ENCODE measurements around the gene HCN1.

HCN1 gene

DNA sequence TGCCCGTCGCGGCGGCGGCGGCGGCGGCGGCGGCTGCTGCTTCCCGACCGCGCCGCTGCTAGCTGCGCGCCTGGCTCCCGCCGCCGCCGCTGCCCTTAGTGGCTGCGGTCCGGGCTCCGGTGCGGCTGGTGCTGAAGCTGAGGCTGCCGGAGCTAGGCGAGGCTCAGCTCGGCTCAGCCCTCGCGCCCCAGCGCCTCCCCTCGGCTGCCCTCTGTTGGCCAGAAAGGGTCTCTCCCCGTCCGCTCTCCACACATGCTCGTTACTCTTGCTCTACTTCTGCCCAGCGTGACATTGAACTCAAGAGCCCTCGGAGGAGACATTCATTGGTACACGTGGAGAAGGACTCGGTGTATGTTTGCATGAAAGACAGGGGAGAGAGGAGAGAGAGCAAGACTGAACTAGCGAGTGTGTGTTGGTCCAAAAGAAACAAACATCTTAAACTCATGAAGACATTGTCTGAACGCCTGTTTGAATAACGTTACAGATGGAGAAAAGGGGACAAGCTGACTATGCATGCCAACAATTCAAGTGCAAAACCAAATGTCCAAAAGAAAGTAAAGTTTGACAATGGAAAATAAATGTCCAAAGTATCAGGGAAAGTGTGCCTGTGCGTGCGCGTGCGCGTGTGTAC, at the start of gene HCN1:
TSS of gene HCN1 (minus strand) at position 175 of the 631 bp plus-strand sequence.
- TF ChIP-seq, protein P1, sequence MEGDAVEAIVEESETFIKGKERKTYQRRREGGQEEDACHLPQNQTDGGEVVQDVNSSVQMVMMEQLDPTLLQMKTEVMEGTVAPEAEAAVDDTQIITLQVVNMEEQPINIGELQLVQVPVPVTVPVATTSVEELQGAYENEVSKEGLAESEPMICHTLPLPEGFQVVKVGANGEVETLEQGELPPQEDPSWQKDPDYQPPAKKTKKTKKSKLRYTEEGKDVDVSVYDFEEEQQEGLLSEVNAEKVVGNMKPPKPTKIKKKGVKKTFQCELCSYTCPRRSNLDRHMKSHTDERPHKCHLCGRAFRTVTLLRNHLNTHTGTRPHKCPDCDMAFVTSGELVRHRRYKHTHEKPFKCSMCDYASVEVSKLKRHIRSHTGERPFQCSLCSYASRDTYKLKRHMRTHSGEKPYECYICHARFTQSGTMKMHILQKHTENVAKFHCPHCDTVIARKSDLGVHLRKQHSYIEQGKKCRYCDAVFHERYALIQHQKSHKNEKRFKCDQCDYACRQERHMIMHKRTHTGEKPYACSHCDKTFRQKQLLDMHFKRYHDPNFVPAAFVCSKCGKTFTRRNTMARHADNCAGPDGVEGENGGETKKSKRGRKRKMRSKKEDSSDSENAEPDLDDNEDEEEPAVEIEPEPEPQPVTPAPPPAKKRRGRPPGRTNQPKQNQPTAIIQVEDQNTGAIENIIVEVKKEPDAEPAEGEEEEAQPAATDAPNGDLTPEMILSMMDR (IDR thresholded peaks at IDR 0.05), result peak; percentile 60

DNA sequence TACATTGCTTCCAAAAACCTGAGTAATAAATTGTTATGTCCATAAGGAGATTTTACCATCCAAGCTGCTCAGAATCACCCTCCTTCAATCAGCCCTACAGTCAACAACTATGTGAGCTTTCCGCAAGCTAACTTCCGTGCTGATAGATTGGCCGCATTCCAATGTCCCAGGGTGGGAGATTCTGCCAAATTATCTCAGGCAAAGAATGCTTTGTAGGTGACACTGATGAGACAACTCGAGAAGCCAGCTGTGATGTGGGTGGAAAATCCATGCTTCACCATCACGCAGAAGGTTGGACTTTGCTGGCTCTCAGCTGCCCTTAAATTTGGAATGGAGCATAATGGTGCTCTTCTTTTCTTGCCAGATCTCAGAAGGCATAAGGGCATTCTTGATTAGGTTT, 44.9 kb upstream of the HCN1 start:
- TF ChIP-seq, protein P1 (IDR thresholded peaks at IDR 0.05), result no peak

DNA sequence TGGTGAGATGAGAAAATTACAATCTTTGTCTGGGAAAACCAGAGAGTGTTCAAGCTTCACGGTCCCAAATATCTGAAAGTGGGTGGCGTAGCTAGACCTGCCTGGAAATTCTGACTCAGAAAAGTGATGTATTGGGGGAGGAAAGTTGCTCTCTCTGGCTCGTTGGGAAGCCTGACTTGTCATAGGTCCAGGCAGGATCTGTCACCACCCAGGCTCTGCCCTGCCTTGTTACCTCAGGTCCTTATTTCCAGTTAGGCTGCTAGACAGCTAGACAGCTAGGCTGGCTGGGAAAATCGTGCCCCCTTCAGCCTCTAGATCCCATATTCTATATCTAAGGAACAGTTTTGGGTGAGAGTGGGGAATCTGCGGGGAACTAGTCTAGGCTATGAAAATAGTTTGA, 41.0 kb upstream of the HCN1 start:
- TF ChIP-seq, protein P1 (IDR thresholded peaks at IDR 0.05), result no peak

DNA sequence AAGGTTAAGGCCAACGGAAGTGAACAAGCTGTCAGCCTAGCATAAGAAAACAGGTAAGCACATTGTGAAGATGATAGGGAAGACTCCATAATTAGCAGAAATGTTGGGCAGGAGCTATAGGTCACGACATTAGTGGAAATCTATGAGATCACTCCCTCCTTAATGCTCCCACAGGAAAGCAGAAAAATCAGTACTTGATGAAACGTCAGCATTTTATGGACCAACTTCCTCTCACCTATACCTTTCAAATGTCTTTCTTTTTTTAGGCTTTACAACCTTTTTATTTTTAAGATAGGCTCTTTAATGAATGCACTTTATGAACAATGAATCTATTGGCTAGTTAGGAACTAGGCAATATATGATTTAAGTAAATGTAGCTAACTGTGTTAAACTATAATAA, 29.4 kb upstream of the HCN1 start:
- TF ChIP-seq, protein P1 (IDR thresholded peaks at IDR 0.05), result no peak

DNA sequence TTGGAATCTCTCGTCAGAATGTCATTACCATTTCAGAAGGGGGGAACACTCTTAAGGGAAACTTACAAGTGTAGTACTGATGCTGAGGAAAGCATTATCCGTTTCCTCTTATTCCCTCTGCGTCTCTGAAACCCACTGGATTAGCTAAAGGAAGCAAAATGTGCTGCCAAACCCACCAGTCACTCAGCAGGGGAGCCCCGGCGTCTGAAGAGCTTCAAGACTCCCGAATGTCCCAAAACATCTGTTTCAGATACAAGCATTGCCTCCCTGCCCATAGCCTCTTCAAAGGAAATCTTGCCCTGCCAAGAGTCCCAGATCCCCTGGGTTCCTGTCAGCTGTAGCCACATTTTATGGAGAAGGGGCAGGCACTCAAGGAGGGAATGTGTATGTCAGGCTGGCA, 1.0 kb upstream of the HCN1 start:
- TF ChIP-seq, protein P1 (IDR thresholded peaks at IDR 0.05), result no peak

DNA sequence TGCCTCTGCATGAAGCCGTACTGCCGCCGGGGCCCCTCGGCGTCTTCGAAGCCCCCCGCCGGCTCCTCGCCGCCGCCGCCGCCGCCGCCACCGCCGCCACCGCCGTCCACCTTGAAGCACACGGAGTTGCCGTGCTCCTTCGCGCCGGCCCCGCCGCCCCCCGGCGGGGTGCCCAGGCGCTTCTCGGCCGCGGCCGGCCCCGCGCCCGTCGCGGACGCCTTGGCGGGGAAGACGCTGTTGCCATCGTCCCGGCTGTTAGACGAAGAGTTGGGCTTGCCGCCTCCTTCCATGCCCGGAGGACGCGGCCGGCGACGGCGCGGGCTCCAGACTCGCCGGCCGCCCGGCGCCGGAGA, 400 bp downstream of the HCN1 start:
- TF ChIP-seq, protein P1 (IDR thresholded peaks at IDR 0.05), result no peak

DNA sequence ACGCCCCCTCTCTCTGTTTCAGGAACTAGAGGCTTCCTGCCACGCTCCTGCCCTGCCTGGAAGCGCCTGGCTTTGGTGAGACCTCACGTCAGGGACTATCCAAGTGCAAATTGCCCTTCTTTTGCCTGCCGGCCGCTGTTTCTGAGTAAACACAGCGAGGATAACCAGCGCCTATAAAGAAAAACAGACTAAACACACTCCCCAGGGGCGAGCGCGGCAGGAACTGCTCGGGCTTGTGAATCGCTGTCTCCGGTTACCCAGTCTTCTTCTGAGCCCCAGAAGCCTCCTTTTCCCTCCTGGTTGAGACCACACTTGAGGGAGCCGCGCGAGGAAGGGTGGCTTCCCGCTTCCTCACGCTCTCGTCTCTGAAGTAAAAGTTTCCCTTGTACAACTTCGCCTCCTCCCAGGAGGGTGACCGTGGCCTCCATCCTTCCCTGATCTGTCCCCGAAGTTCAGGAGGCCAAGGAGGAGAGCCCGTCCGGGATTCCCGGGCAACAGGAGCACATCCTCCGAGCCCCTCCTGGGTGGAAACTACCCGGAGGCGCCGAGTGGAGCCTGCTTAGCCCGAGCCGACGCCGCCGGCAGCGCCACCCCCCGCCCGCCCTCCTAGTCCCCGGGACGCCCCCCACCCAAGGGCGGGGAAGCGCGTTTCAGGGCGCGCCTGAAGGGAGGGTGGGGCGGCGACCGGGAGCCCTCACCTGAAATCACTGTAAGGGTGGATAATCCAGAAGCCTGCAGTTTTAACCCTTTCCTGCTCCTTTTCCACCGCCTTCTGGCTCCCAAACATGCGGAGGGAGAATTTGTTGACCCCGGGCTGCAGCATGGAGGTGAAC, 993 bp downstream of the HCN1 start:
- TF ChIP-seq, protein P1 (IDR thresholded peaks at IDR 0.05), result no peak

All from LNCAP (cell line).